HG02642 (cell line): Measurements from ENCODE around the gene SLC35G1.

Experiments
- ATAC-seq: cut with Tn5 transposase; IDR thresholded peaks from one replicate; pipeline ENCODE4 v1.9.1; 2021; ENCODE audit warnings: mild to moderate bottlenecking; ENCODE audit not compliant: unreplicated experiment, poor library complexity

The SLC35G1 gene

DNA sequence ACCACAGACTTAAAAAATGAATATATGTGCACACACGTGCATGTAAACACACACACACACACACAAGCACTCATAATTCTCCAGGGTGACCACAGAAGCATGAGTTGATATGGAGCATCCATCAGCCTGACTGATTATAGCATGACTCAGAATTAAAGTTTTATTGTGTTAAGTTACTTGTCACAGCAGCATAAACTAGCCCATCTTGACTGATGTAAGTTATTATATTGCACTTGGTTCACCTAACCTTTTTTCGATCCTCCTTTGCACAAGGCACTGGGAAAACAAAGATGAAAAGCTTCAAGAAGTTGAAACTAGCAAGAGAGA lies 18.8 kb upstream of the SLC35G1 start:
- no peak for ATAC-seq

DNA sequence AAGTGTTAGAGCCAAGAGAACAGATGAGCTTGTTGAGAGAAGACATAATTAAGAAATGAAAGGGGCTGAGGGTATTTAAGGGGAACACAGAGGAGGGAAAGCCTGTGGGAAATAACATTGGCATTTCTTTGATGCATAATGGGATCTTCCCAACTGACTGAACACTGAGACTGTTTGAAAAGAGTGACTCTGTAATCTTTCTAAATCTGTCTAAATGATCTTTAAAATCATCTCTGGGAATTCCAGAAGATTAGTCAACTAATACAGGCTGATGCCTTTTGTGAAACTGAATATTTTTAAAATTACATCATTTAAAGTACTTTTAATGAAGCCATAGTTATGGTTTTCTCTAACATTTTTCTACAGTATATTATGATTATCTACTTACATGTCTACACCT lies 17.4 kb upstream of the SLC35G1 start:
- no peak for ATAC-seq

DNA sequence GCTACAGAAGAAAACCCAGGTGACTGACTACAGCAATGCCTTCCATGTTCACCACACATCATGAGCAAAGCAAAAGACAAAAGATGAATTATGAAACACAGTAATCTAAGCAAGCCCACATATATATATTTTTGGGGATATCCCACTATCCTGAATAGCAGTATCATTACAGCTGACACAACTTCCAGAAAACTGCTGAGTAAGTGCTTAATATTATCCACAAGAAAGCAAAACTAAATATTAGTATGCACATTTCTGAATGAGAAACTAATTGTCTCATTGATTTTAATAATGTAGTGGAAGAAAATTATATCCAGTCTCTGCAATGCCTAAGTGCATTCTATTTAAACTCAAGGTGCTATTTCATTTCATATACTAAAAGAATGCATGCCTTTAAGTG lies 14.5 kb upstream of the SLC35G1 start:
- ATAC-seq, result no peak

DNA sequence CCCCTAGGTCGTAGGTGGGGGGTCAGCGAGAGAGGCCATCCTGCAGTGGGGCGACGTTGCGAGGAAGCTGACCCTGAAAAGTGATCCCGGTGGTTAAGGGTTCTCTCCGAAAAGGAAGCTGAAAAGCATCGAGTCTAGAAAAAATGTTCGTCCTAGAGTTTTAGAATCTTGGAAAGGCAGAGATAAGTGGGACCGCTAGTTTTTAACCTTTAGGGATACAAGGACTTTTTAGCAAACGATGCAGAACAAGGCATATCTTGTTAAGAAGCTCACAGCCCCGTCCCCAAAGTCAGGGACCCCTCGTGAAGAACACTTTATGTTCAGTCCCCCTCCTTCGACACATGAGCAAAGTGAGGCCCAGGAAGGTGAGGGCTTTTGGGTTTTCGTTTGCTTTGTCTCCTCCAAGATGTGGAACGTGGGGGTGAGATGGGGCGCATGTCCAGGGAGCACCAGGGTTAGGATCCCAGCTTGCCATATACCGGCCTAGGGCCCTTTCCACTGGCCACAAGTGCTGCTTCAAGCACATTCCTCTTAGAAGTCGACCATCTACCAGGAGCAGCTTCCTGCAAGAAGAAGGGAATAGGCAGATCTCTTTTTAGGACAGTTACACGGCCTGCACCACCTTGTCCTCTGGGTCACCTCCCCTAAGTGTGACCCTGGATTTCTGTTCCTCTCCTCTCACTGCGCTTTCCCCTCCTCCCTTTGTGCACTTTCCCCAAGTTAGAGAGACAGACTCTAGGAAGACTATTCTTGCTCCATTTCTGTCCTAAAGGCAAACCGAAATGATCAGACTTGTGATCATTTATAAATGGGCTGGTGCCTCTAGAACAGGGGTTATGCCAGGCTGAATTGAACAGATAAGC lies 969 bp downstream of the SLC35G1 start:
- no peak for ATAC-seq

DNA sequence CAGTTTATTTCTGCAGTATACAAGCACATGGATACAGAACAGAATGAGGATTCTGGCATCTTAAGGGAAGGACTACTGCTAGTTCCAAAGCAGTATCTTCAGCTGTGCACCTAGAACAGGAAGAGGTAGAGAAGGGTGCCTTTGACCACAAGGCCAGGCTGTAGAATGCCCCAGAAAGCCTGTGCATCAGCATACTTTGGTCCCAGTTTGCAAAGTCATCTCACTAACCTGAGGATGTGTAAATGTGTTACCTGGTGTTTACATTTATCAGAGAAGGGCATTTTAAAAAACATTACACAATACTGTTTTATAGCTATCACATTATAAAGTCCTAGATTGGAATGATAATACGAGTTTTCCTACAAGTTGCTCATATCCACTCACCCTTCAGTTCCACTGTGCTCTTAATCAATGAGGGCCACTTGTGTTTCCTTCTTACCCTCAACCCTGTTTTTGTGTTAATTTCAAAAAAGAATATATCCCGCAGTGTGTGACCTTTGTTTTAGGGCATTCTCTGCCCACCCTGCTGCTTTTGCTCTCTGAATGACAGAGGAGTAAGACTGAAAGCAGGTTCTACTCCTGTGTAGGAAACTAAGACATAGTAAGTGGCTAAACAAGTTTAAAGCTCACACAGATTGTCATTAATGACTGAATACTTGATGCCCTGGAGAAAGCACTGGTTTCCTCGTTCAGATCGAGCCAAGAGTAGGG lies 3.4 kb downstream of the SLC35G1 start:
- ATAC-seq, result no peak

DNA sequence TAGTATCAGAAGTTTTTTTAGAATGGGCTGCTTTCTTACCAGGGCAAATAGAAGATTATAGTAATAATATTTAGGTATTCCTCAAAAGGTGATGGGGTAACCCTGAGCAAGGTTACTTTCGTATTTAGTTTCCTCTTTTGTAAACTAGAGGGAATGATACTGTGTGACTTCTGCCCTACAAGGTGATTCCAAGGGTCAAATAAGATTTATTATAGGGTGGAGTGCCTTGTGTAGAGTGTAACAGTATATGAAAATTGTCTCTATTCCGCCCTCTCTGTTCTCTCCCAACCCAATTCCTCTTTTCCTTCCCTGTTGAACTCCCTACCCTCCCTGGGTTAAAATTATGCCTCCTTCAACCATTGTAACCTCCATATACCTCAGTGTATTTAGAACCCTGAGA lies 5.3 kb downstream of the SLC35G1 start:
- no peak for ATAC-seq

DNA sequence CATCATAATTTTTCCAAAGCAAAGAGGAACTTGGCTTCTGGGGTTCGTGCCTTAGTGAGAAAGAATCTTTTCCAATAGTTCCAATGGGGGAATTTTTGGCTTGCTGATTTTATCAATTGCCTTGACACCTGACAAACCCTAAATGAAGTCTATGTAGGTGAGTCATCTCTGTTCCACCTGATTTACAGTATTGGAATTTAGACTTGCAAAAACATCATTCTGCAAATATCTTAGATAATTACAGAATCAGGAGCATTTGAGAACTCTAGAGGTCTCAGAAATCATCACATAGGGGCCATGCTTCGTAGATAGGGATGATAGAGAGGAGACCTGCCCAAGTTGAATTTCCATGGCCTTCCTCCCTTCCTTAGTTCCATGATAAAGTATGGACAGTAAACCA lies 9.3 kb downstream of the SLC35G1 start:
- no peak for ATAC-seq

DNA sequence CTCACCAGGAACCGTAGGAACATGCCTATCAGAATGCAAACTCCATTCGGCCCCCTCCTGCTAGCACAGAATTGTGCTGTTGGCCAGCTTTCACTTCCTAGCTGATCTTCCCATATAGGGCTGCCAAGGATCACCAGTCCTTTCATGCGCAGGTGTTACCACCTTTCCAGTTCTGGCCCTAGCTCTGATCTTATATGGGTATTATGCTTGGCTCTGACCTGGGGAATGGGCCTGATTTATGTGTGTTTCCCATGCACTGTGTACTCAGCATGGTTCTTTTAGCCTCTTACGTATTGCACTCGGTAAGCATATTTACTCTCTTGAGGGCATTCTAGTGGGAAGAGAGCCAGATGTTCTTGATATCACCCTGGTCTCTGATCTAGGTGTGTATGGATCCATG lies 11.1 kb downstream of the SLC35G1 start:
- ATAC-seq, result no peak

DNA sequence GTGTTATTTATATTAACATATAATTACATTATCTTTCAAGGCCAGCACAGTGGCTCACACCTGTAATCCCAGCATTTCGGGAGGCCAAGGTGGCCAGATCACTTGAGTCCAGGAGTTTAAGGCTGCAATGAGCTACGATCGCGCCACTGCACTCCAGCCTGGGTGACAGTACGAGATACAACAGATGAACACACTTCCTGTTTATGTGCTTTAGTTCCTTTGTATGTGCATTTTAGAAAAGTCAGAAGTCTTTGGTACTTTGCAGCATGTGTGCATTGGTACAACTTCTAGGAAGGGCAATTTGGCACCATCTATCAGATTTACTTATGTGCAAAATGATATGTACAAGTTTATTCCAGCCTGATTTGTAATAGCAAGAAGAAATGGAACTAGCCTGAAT lies 13.3 kb downstream of the SLC35G1 start:
- ATAC-seq, result no peak

DNA sequence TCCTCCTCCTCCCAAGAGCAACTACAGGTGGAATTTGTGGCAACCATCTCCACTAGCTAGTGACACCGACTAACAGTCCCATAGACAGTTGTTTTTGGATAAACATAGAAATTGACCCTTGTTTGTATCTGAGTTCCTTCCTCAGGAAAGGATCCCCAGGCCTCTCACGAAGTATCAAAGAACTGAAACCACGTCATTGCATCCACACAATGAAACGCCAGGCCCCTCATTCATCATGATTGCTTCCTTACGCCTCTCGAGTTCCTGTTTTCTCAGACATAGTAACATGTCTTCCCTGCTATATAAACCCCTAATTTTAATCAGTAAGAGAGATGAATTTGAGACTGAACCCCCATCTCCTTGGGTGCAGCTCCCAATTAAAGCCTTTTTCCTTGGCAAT lies 18.1 kb downstream of the SLC35G1 start:
- no peak for ATAC-seq

DNA sequence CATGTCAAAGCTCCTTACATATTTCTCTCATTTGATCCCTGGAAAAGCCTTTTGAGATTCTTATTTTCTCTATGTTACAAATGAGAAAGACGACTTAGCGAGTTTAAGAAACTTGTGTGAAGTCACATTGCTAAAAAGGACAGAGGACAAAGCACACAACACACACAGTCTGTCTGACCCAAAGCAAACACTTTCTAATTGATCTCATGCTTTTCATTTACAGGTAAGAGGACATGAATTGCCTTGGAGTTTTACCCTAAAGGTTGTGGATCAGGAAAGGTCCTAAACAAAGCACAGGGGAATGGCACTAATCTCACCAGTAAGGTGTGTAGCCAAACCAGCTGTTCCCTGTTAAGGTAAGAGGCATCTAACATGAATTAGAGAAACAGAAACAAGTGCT lies 18.7 kb downstream of the SLC35G1 start:
- ATAC-seq, result no peak

DNA sequence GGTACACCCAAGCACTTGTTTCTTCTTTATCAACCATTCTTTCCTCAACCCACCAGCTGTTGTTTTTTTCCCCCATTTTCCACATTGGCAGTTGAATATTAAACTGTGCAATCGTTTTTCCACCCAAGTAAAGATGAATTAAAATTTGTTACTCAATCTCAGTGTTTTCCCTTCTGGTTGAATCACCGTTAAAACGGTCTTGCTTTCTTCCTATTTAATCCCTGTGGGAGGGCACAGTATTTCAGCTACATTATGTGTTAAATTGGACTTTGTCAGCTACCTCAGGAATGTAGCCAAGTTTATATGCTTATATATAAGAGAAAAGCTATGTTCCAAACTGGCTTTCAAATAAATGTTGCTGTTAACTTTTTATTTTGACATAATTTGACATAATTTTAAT lies 19.9 kb downstream of the SLC35G1 start:
- no peak for ATAC-seq

DNA sequence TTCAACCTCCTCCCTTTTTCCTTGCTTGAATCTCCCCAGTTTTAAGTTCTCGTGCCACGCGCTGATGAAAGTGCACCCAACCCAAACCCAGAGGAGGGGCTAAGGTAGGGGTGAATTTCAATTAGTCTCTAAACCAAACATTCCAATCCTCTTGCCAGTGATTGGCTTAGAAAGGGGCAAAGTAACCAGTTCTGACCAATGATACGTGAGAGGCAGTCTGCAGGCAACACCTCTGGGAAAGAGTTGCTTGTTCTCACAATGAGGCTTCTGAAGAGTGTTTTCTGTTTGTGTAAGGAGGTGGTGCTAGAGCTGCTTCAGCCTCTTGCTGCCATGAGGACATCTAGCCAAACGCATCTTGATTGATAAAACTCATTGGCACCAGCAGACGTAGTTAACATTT lies 21.8 kb downstream of the SLC35G1 start:
- no peak for ATAC-seq

DNA sequence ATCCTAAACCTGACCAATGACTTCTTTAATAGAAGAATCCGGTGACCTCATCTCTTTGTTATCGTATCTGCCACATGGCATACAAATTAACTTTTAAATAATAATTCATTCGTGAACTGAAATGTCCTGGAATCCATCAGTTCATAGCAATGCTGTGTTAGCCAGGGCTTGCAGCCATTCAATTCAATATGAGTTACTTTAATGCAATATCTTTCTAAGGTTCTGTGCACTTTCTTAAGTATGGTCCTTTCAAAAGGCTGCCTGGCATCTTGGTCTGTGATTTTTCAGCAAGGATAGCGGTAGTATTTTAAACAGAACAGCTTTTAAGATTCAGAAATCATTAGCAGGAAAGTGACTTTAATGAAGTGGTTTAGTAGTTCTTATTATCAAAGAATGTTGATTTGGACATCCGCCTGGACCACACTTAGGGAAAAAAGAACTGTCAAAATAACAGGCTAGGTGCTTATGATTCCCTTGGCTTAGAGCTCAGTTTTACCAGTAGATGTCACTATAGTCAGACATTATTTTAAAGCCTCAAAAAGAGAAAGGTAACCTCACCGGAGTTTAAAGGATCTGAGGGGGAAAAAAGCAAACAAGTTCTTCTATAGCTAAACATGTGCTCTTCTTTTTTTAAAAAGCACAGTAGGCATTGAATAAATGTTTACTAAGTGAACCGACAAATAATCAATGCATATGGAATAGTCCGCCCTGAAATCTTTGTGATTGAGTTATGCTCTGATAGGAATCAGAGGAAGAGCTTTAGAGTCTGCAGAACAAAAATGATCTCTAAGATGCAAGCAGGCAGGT lies 22.7 kb downstream of the SLC35G1 start:
- no peak for ATAC-seq

DNA sequence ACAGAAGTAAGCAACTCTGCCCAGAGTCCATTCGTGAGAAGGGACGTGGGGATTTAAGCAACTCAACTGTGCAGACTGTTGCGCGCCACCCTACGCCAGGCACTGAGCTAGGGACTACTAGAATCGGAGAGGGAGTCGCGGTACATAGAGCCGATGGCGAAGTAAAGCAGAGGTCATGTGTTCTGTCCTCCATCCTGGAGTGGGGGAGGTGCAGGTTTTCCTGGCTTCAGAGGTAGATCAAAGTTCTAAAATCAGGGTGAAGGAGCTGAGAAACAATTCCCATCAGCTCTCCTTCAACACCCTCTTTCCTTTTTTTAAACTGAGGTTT lies 23.2 kb downstream of the SLC35G1 start:
- no peak for ATAC-seq

DNA sequence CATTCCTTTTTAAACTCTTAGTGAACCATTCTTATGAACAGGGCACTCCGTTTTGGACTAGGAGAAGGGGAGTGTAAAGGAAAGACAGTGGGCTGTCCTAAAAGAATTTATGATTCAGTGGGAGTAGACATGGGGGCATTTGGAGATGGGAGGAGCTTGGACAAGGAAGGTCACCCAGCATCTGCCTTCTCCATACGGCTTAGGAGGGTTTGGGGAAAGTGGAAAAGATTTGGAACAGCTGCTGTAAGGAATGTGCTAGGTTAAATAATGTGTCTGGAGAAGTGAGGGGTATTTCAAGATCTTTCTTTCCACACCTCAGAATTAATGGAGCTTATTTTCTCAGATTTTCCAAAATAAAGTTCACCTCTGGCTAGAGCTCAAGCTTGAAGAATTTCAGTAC lies 24.0 kb downstream of the SLC35G1 start:
- no peak for ATAC-seq

DNA sequence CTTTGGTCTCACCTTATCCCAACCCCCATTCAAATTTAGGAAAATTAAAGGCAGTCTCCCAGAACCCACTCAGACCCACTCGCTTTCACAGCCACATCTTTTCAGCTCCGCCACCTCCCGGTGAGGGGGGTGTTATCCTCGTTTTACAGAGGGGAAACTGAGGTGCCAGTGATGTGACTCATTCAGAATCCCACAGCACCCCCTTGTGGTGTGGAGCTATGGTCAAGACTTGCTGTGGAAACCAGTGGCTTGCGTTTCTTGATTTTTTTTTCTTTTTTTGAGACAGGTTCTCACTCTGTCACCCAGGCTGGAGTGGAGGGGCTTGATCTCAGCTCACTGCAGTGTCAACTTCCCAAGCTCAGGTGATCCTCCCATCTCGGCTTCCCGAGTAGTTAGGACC lies 27.6 kb downstream of the SLC35G1 start:
- no peak for ATAC-seq

DNA sequence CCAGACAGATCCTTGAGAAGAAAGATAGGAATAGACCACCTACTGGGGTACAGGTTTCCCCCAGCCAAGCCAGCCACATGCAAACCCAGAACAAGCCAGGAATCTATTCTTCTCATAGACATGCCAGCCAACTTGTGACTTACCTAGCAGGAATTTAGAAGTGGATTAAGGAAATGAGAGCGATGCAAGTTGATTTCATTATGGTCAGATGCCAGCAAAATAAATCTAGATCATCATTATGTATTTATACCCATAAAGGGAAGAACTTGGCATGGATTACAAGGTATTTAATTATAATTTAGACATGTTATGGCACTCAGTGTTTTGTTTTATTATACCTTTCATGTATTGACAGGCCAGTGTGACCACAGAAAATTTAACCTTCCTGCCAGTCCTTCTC lies 32.8 kb downstream of the SLC35G1 start:
- ATAC-seq, result no peak

DNA sequence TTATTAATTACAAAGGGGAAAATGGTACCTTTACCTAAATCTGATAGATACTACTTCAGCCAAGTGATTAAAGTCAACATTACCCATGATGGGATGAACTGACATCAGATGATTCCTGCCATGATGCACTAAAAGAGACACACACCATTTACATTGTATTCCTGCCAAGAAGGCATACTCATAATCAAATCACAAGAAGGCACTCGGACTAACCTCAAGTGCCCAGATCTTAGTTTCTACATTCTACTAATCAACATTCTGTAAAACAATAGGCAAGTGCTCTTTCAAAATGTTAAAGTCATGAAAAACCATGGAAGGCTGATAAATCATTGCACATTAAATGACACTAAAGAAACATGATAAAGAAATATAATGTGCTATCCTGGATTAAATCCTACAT lies 44.4 kb downstream of the SLC35G1 start:
- ATAC-seq, result no peak

DNA sequence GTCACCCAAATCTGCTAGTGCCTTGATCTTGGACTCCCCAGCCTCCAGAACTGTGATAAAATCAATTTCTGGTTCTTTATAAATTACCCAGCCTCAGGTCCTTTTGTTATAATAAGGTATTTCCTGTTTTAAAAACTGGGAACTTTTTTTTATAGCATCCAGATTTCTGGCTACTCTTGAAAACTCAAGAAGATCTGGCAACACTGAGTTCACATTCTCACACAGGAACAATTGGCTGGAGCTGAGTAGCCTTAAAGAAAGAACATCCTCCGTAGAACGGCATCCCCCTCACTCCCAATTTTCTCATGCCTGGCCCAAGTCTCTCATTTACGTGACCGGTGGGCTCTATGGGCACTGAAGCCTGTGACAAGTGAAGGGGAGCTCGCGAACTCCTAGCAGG lies 47.1 kb downstream of the SLC35G1 start:
- no peak for ATAC-seq

DNA sequence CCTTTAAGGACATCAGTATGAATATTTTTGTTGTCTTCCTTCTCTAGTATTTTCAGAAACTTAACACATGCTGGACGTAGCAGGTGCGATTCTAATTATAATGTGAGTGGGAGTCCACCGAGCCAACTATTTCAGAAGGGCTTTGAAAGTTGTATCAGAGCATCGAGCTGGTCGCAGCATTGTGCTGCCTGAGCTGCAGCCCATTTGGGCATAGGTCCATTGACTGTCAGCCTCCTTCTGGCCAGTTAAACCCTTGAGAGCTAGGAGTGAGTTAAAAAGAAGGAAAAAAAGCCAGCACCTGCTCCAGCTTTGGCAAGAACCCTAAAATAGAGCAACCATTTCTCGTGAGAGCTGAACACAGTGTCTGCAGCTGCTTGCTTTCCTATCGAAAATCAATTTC lies 47.8 kb downstream of the SLC35G1 start:
- ATAC-seq, result no peak
